ENCODE data around the gene CUZD1.

DNA sequence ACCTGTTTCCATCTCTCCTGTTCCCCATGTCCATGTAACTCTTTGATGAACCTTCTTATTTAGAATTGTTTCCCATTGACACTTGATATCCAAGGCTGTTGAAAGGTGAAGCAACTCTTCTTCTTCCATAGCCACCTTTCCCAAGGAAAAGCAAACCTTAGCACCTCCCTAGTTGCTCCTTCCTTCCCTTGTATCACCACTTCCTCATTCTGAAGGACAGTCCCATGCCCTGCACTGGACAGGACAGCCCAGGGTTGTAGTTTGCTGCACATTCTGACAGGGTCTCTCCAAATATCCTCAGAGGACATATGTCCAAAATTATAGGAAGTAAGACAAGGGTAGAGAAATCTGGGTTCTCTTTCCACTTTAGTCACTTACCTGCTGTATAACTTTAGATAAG, 6.2 kb downstream of the CUZD1 start:
- TF ChIP-seq POLR2A (IDR thresholded peaks at IDR 0.05; ENCODE audit: low read depth, low read length) (no peak), TAF1 (IDR thresholded peaks at IDR 0.05; ENCODE audit: borderline replicate concordance, low read depth, low read length) (no peak)

Data from GM12892 (cell line).